Measurements from ENCODE around the gene NEO1.

DNA sequence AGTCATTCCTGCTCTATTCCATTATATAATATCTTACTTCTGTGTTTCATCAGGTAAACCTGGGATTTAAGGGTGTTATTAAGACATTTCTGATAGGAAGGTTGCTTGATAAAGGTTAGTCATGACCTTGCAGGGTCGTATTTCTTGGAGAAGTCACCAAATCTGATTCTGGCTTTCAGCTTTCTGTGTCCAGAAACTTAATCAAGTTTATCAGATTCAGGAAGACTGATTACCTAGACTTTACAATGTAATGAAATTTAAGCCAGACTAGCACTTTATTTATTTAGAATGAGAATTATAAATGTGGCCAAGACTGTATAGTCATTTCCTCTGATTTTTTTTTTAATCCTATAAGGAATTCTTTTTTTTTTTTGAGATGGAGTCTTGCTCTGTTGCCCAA lies 81.9 kb downstream of the NEO1 start:
- TF ChIP-seq CTCF (IDR thresholded peaks at IDR 0.05): no peak
- no peak for TF ChIP-seq POLR2A (IDR thresholded peaks at IDR 0.05)
